Sciatic nerve (tissue), 2 donors: ENCODE measurements around the gene CPA3. TPM values are rescaled to one million over a fixed set of nuclear protein-coding genes. Genes with fewer than 3 reads are reported as not detected.

Experiments used
- ATAC-seq: fragments of 200-7000 bp; cut with Tn5 transposase; one replicate; pipeline ENCODE4 v1.9.1; 2020; ENCODE audit warnings: mild to moderate bottlenecking, moderate library complexity
- DNase-seq: peaks from one replicate; pipeline ENCODE4 v3.0.0-alpha.2; 2020; ENCODE audit warnings: low spot score
- intact Hi-C: fragments of 100-400 bp; cut with DNase I; formaldehyde crosslinking; loops from one replicate; pipeline ENCODE4 v1.14.2; 2022
- total RNA-seq: library from RNA; stranded (reverse); fragmentation: NEBNext Ultra II Directional; extraction: Animal tissue kit (Norgen Biotek cat#: 25700); gene quantifications from one replicate; pipeline ENCODE4 v1.2.1, GENCODE V29; 2021
- donor health status: DM: no; HTN: no; CAD: no.
- donor health status: DM: no; HTN: no; CAD: no.

The CPA3 gene
- total RNA-seq, 1 donor from 2014 or later: 10.3 TPM

- intact Hi-C loops: no loop called here
- DNase-seq (no peak), ATAC-seq (peak; percentile 76)
These were observed 8.7 kb upstream of the CPA3 start for GRCh38 chr3:148856384-148856783.

GRCh38 chr3:148857316-148857715 lies 7.8 kb upstream of the CPA3 start:
- intact Hi-C loops: no loop called here
- ATAC-seq: no peak
- no peak for DNase-seq

- DNase-seq (no peak), ATAC-seq (peak; percentile 52)
- intact Hi-C loops: no loop called here
These were observed 3.7 kb upstream of the CPA3 start for GRCh38 chr3:148861277-148861869.

GRCh38 chr3:148863297-148863696 lies 1.8 kb upstream of the CPA3 start:
- DNase-seq: no peak
- ATAC-seq: no peak
- intact Hi-C loops: no loop called here

- no peak for ATAC-seq
- intact Hi-C loops: no loop called here
- no peak for DNase-seq
These were observed 1.3 kb upstream of the CPA3 start for GRCh38 chr3:148863814-148864213.

- no peak for ATAC-seq
- intact Hi-C loops: no loop called here
- DNase-seq: no peak
These were observed 1.2 kb downstream of the CPA3 start for GRCh38 chr3:148866261-148866660.

GRCh38 chr3:148873270-148873927 lies 8.3 kb downstream of the CPA3 start:
- ATAC-seq (peak; percentile 42), DNase-seq (no peak)
- intact Hi-C loops: no loop called here

- ATAC-seq: no peak
- intact Hi-C loops: no loop called here
These were observed 8.9 kb downstream of the CPA3 start for GRCh38 chr3:148873977-148874376.

GRCh38 chr3:148878095-148878494 lies 13.0 kb downstream of the CPA3 start:
- ATAC-seq (no peak), DNase-seq (no peak)
- intact Hi-C loops: no loop called here

More at GRCh38 chr3:148873977-148874376, 8.9 kb downstream of the CPA3 start:
- no peak for DNase-seq

- DNase-seq: no peak
- ATAC-seq: no peak
- intact Hi-C loops: no loop called here
These were observed 14.2 kb downstream of the CPA3 start for GRCh38 chr3:148879256-148879655.

- intact Hi-C loops: no loop called here
- DNase-seq: no peak
- no peak for ATAC-seq
These were observed 15.6 kb downstream of the CPA3 start for GRCh38 chr3:148880681-148881080.

GRCh38 chr3:148881286-148881685 lies 16.2 kb downstream of the CPA3 start:
- DNase-seq (no peak), ATAC-seq (no peak)
- intact Hi-C loops: no loop called here

GRCh38 chr3:148882288-148882687 lies 17.2 kb downstream of the CPA3 start:
- no peak for ATAC-seq
- DNase-seq: no peak
- intact Hi-C loops: no loop called here

GRCh38 chr3:148883163-148883562 lies 18.1 kb downstream of the CPA3 start:
- intact Hi-C loops: no loop called here
- ATAC-seq (no peak), DNase-seq (no peak)

- no peak for ATAC-seq
- intact Hi-C loops: no loop called here
These were observed 19.2 kb downstream of the CPA3 start for GRCh38 chr3:148884261-148884660.

GRCh38 chr3:148889828-148890227 lies 24.7 kb downstream of the CPA3 start:
- ATAC-seq (no peak), DNase-seq (no peak)
- intact Hi-C loops: no loop called here

More at GRCh38 chr3:148884261-148884660, 19.2 kb downstream of the CPA3 start:
- no peak for DNase-seq

GRCh38 chr3:148896062-148896461 lies 31.0 kb downstream of the CPA3 start:
- no peak for ATAC-seq
- intact Hi-C loops: no loop called here
- no peak for DNase-seq

GRCh38 chr3:148901987-148902791 lies 37.1 kb downstream of the CPA3 start:
- intact Hi-C loops: no loop called here
- ATAC-seq (no peak), DNase-seq (no peak)

GRCh38 chr3:148903022-148903442 lies 37.9 kb downstream of the CPA3 start:
- intact Hi-C loops: no loop called here
- DNase-seq: no peak
- ATAC-seq: no peak

- ATAC-seq: no peak
- intact Hi-C loops: no loop called here
- no peak for DNase-seq
These were observed 38.8 kb downstream of the CPA3 start for GRCh38 chr3:148903941-148904340.
